Osteoblast (primary cell): ENCODE data around the gene SLC6A6. TPM values are rescaled to one million over a fixed set of nuclear protein-coding genes. Genes with fewer than 3 reads are reported as not detected.

Experiments used
- DNase-seq: peaks from one replicate; pipeline ENCODE4 v3.0.0; 2011; ENCODE audit warnings: low spot score, mixed read lengths; ENCODE audit not compliant: insufficient read length; ENCODE audit errors: missing footprints
- H2AFZ ChIP-seq: 2 replicates; pipeline ENCODE4 v1.6.0; 2011; ENCODE audit warnings: mild to moderate bottlenecking, low read length
- H3K27ac ChIP-seq: 2 replicates; pipeline ENCODE4 v1.5.1; 2011; ENCODE audit warnings: mild to moderate bottlenecking, low read depth, low read length, moderate library complexity
- H3K27me3 ChIP-seq: 2 replicates; pipeline ENCODE4 v1.6.0; 2012; ENCODE audit warnings: mild to moderate bottlenecking, control low read depth, inconsistent platforms, low read length, moderate library complexity; ENCODE audit not compliant: insufficient read depth
- H3K36me3 ChIP-seq: 2 replicates; pipeline ENCODE4 v1.5.1; 2011; ENCODE audit warnings: mild to moderate bottlenecking, low read length, control low read depth, moderate library complexity; ENCODE audit not compliant: insufficient read depth
- H3K4me1 ChIP-seq: 2 replicates; pipeline ENCODE4 v1.5.1; 2011; ENCODE audit warnings: mild to moderate bottlenecking, low read length, control low read depth, moderate library complexity; ENCODE audit not compliant: insufficient read depth
- H3K4me2 ChIP-seq: 2 replicates; pipeline ENCODE4 v1.6.0; 2011; ENCODE audit warnings: mild to moderate bottlenecking, low read length; ENCODE audit not compliant: insufficient read depth
- H3K4me3 ChIP-seq: fragments of 200-600 bp; sonication (generic); 3 replicates; pipeline ENCODE4 v1.5.1; 2012; ENCODE audit warnings: mild to moderate bottlenecking, low read length, inconsistent platforms; ENCODE audit not compliant: insufficient read depth
- H3K79me2 ChIP-seq: 2 replicates; pipeline ENCODE4 v1.6.0; 2012; ENCODE audit warnings: mild to moderate bottlenecking, low read length, control low read depth, inconsistent platforms; ENCODE audit not compliant: insufficient read depth
- H3K9me3 ChIP-seq: 2 replicates; pipeline ENCODE4 v1.5.1; 2011; ENCODE audit warnings: low read depth, low read length, control low read depth
- H4K20me1 ChIP-seq: 2 replicates; pipeline ENCODE4 v1.6.0; 2012; ENCODE audit warnings: mild to moderate bottlenecking, low read length, control low read depth; ENCODE audit not compliant: insufficient read depth
- total RNA-seq: library from RNA; depleted of rRNA; stranded (reverse); fragments of >200 nt; gene quantifications from 2 replicates; pipeline ENCODE4 v1.2.3, GENCODE V29; 2012
- TF ChIP-seq, protein P1 (sequence below): IDR thresholded peaks from 2 replicates; pipeline ENCODE4 v1.5.1; 2011; ENCODE audit warnings: mild to moderate bottlenecking, low read depth, low read length, moderate library complexity; ENCODE audit errors: extremely low read depth

The SLC6A6 gene
- total RNA-seq, 1 donor: 86.5 TPM

DNA sequence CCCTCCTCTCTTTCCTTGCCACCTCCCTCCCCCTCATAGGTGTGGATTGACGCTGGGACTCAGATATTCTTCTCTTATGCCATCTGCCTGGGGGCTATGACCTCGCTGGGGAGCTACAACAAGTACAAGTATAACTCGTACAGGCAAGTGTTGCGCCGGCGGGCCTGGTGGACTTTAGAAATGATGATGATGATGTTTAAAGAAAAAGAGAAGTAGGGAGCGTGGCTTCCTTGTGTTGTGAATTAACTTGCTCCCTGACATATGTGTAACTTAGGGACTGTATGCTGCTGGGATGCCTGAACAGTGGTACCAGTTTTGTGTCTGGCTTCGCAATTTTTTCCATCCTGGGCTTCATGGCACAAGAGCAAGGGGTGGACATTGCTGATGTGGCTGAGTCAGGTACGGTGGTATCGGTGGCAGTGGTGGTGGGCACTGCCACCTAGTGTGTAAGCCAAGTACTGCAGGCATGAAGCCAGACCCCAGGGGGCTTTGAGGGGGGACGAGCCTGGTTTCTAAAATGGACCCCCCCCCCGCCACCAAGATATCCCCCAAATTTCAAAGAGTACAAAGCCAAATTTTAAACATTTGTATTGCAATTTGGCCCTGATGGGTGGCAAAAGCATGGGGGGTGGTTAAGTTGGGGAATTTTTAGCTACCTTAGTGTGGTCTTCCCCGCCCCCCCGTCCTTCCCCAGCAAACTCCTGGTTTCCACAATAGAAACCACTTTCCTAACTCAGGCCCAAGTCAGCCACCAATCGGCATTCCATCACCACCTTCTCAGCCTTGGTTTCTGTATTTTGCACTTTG is 65.6 kb downstream of the SLC6A6 start:
- Histone ChIP-seq H3K36me3 (peaks cover 79% of the 10 kb centered on the region), H3K4me2 (no peak overlapping the region), H4K20me1 (no peaks in the 10 kb centered on the region), H3K79me2 (no peaks in the 10 kb centered on the region), H3K9me3 (no peaks in the 10 kb centered on the region), H3K27me3 (no peaks in the 10 kb centered on the region), H3K27ac (no peak overlapping the region), H2AFZ (no peak overlapping the region), H3K4me1 (peaks cover 26% of the 10 kb centered on the region), H3K4me3 (no peak overlapping the region)
- TF ChIP-seq, protein P1, sequence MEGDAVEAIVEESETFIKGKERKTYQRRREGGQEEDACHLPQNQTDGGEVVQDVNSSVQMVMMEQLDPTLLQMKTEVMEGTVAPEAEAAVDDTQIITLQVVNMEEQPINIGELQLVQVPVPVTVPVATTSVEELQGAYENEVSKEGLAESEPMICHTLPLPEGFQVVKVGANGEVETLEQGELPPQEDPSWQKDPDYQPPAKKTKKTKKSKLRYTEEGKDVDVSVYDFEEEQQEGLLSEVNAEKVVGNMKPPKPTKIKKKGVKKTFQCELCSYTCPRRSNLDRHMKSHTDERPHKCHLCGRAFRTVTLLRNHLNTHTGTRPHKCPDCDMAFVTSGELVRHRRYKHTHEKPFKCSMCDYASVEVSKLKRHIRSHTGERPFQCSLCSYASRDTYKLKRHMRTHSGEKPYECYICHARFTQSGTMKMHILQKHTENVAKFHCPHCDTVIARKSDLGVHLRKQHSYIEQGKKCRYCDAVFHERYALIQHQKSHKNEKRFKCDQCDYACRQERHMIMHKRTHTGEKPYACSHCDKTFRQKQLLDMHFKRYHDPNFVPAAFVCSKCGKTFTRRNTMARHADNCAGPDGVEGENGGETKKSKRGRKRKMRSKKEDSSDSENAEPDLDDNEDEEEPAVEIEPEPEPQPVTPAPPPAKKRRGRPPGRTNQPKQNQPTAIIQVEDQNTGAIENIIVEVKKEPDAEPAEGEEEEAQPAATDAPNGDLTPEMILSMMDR: peak; percentile 78
- DNase-seq: peak; percentile 92

DNA sequence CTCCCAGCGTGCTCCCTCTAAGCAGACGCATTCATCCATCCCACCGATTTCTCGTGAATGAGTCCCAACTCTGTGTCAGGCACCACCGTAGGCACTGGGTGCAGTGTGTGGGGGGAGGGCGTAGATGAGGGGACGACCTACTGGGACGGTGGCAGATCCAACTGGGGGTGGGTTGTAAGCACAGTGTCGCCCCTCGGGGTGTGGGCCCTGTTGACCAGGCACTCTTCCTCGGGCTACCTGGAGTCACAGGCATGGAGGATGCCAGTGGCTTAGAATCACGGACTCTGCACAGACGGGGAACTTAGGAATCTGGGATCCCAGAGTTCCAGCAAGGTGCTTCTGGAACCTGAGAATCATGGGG is 66.2 kb downstream of the SLC6A6 start:
- TF ChIP-seq, protein P1: no peak
- H3K27ac ChIP-seq: no peak overlapping the region
- no peaks in the 10 kb centered on the region for H3K27me3 ChIP-seq
- no peaks in the 10 kb centered on the region for H4K20me1 ChIP-seq
- no peak overlapping the region for H2AFZ ChIP-seq
- no peaks in the 10 kb centered on the region for H3K9me3 ChIP-seq
- no peak overlapping the region for H3K4me3 ChIP-seq
- peaks cover 30% of the 10 kb centered on the region for H3K4me1 ChIP-seq
- H3K79me2 ChIP-seq: no peaks in the 10 kb centered on the region
- peaks cover 78% of the 10 kb centered on the region for H3K36me3 ChIP-seq
- peak; percentile 58 for DNase-seq
- H3K4me2 ChIP-seq: no peak overlapping the region

DNA sequence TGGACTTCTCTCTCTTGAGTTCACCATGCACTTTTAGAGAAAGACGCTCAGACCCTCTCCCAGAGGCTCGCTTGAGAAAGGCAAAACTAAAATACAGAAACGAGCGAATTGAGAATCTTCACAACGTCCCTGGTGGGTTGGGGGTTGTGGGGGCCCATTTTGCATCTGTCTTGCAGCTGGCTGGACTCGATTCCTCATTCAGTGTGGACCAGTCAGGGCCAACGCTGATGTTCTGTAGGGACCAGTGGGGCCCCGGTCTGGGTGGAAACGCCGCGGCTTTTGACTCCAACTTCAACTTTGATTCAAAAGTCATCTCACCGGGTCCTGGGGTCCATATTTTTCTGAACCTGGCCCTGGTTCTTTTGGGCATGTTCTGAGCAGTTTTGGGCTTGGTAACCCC is 68.1 kb downstream of the SLC6A6 start:
- peak overlapping the region; percentile 93 for H3K27ac ChIP-seq

DNA sequence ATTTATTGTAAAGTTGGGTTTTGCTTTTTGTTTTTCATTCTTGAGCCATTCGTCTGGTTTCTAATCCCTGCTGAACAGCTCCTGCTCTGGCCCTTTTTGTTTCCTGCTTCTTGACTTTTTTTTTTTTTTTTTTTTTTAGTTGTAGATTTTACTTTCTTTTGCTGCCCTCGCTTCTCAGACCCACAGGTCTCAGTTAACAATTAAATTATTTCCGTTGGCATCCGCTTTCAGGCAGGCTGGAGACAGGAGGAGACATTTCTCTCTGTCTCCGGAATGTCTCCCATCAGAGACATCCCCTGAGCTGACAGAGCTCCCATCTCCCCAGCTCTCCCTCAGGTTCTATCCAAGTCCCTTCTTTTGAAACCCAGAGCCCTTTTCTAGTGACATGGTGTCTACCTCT is 68.6 kb downstream of the SLC6A6 start:
- H3K9me3 ChIP-seq: no peaks in the 10 kb centered on the region
- peak overlapping the region; percentile 93 for H3K27ac ChIP-seq
- H3K4me2 ChIP-seq: no peak overlapping the region
- H2AFZ ChIP-seq: no peak overlapping the region
- no peaks in the 10 kb centered on the region for H3K27me3 ChIP-seq
- H4K20me1 ChIP-seq: no peaks in the 10 kb centered on the region
- H3K4me1 ChIP-seq: peaks cover 30% of the 10 kb centered on the region
- TF ChIP-seq, protein P1: no peak
- H3K4me3 ChIP-seq: no peak overlapping the region
- DNase-seq: peak; percentile 36
- peaks cover 79% of the 10 kb centered on the region for H3K36me3 ChIP-seq
- no peaks in the 10 kb centered on the region for H3K79me2 ChIP-seq

More for the DNA sequence above, 68.1 kb downstream of the SLC6A6 start:
- Histone ChIP-seq H3K79me2 (no peaks in the 10 kb centered on the region), H3K4me3 (no peak overlapping the region), H3K4me2 (no peak overlapping the region), H3K36me3 (peaks cover 78% of the 10 kb centered on the region), H4K20me1 (no peaks in the 10 kb centered on the region), H2AFZ (no peak overlapping the region), H3K4me1 (peaks cover 30% of the 10 kb centered on the region), H3K27me3 (no peaks in the 10 kb centered on the region), H3K9me3 (no peaks in the 10 kb centered on the region)
- DNase-seq: no peak
- TF ChIP-seq, protein P1: no peak
